Glutamatergic neuron (in vitro differentiated cells): ENCODE results near the gene RBBP8NL. TPM values are rescaled to one million over a fixed set of nuclear protein-coding genes. Genes with fewer than 3 reads are reported as not detected.

Source experiments
- DNase-seq: peaks from one replicate; pipeline ENCODE4 v3.0.0; 2022
- H3K27ac Mint-ChIP-seq: one replicate; pipeline ENCODE4 v1.8.0; 2020; ENCODE audit warnings: mild to moderate bottlenecking, mixed read lengths, inconsistent platforms; ENCODE audit not compliant: unreplicated experiment
- H3K27me3 Mint-ChIP-seq: one replicate; pipeline ENCODE4 v1.8.0; 2020; ENCODE audit warnings: mild to moderate bottlenecking, moderate library complexity, mixed read lengths, inconsistent platforms; ENCODE audit not compliant: unreplicated experiment
- H3K36me3 Mint-ChIP-seq: one replicate; pipeline ENCODE4 v1.8.0; 2020; ENCODE audit warnings: mild to moderate bottlenecking, mixed read lengths, inconsistent platforms; ENCODE audit not compliant: unreplicated experiment
- H3K4me1 Mint-ChIP-seq: one replicate; pipeline ENCODE4 v1.8.0; 2020; ENCODE audit warnings: mild to moderate bottlenecking, low read depth, mixed read lengths, inconsistent platforms; ENCODE audit not compliant: unreplicated experiment
- H3K4me3 Mint-ChIP-seq: one replicate; pipeline ENCODE4 v1.8.0; 2020; ENCODE audit warnings: mild to moderate bottlenecking, mixed read lengths, inconsistent platforms; ENCODE audit not compliant: unreplicated experiment
- H3K9me3 Mint-ChIP-seq: one replicate; pipeline ENCODE4 v1.8.0; 2020; ENCODE audit warnings: mild to moderate bottlenecking, moderate library complexity, mixed read lengths, inconsistent platforms; ENCODE audit not compliant: unreplicated experiment
- total RNA-seq: library from RNA; stranded (reverse); fragmentation: NEBNext Ultra II Directional; extraction: Animal tissue kit (Norgen Biotek cat#: 25700); gene quantifications from one replicate; pipeline ENCODE4 v1.2.1, GENCODE V29; 2021; ENCODE audit not compliant: unreplicated experiment
- TF ChIP-seq, protein P1 (sequence below): fragments of 200-600 bp; sonication (generic); IDR thresholded peaks from one replicate; pipeline ENCODE4 v1.5.0; 2021; ENCODE audit not compliant: partially characterized antibody, unreplicated experiment

RBBP8NL gene
- total RNA-seq, 1 donor from 2014 or later: not detected

DNA sequence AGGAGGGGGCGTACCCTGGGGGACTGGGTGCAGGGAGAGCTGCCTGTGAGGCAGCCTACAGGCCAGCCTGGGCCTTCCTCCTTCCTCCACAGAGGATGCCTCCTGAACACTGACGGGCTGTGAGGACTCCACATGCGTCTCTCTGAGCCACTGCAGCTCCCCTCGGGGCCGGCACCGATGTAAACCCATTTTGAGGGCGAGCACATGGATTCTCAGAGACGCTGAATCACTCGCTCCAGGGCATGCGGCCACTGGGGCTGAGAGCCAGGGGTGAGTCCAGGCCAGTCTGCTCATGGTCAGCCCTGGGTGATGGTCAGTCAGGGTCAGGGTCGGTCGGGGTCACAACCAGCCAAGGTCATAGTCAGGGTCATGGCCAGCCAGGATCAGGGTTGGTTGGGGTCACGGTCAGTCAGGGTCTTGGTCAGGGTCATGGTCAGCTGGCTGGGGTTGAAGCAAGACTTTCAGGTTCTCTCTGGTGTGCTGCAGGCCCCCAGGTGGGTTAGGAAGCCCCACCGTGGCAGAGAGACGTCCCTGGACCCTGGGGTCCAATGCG is 14.7 kb upstream of the RBBP8NL start:
- Mint-ChIP-seq H3K4me1 (no peaks in the 10 kb centered on the region), H3K27me3 (peaks cover 3% of the 10 kb centered on the region), H3K36me3 (no peaks in the 10 kb centered on the region), H3K9me3 (peaks cover 8% of the 10 kb centered on the region), H3K27ac (no peak overlapping the region), H3K4me3 (no peak overlapping the region)
- no peak for DNase-seq
- TF ChIP-seq, protein P1, sequence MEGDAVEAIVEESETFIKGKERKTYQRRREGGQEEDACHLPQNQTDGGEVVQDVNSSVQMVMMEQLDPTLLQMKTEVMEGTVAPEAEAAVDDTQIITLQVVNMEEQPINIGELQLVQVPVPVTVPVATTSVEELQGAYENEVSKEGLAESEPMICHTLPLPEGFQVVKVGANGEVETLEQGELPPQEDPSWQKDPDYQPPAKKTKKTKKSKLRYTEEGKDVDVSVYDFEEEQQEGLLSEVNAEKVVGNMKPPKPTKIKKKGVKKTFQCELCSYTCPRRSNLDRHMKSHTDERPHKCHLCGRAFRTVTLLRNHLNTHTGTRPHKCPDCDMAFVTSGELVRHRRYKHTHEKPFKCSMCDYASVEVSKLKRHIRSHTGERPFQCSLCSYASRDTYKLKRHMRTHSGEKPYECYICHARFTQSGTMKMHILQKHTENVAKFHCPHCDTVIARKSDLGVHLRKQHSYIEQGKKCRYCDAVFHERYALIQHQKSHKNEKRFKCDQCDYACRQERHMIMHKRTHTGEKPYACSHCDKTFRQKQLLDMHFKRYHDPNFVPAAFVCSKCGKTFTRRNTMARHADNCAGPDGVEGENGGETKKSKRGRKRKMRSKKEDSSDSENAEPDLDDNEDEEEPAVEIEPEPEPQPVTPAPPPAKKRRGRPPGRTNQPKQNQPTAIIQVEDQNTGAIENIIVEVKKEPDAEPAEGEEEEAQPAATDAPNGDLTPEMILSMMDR: no peak

DNA sequence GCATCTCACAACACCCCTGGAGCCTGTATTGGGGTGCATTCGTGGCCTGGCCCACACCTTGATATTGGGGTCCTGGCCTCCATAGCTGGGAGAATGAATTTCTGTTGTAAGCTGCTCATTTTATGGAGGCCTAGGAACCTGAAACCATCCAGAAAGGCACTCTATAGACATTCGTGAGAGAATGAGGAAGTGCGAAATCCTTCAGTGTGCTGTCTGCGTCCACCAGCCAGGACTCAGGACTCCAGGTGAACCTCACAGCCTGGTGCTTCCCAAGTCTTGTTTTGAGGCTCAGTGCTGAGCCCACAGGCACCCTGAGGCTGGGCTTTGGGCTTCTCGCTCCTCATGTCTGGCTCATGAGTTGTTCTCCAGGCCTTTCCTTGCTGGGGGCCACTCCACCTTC is 11.9 kb upstream of the RBBP8NL start:
- peaks cover 6% of the 10 kb centered on the region for H3K27me3 Mint-ChIP-seq
- no peak overlapping the region for H3K27ac Mint-ChIP-seq
- TF ChIP-seq, protein P1: no peak
- no peak overlapping the region for H3K4me3 Mint-ChIP-seq
- no peaks in the 10 kb centered on the region for H3K4me1 Mint-ChIP-seq
- no peaks in the 10 kb centered on the region for H3K36me3 Mint-ChIP-seq
- H3K9me3 Mint-ChIP-seq: peaks cover 8% of the 10 kb centered on the region
- DNase-seq: no peak

DNA sequence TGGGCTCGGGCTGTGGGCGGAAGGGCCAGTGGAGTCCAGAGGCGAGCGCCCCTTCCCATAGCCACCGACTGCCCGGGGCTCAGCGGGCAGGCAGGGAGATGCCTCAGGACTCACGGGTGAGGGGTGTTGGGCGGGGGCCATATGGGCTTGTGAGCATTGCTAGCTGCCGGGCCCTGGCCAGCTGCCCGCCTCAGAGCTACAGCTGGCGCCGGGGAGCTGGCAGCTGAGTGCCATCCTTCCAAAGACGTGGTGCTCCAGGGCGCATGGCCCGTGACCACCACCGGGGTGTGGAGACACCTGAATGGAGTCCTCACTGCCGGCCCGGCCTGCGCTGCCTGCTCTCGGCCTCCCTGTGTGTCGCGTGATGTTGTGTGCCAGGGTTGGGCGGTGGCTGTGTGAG is 10.6 kb upstream of the RBBP8NL start:
- Mint-ChIP-seq H3K27ac (no peak overlapping the region), H3K4me1 (no peaks in the 10 kb centered on the region), H3K4me3 (no peak overlapping the region), H3K27me3 (peaks cover 6% of the 10 kb centered on the region), H3K9me3 (peaks cover 4% of the 10 kb centered on the region), H3K36me3 (no peaks in the 10 kb centered on the region)
- DNase-seq: no peak
- TF ChIP-seq, protein P1: peak; percentile 49

DNA sequence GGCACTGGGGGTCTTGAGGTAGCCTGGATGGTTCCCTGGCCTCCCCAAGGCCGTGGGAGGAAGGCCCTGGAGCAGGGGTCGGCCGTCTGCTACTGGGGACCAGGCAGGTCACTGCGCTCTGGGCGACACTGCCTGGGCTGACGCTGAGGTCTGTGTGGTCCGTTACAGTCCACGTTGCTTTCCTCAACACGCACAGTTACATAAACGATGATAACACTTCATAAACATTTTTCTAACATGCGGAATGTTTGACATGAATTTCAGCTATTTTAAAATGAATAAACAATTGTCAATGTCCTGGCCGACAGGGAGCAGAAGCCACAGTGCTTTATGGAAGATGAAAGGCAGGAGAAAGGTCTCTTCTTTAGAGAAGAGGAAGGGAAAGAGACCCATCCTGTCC is 10.2 kb upstream of the RBBP8NL start:
- H3K4me1 Mint-ChIP-seq: no peaks in the 10 kb centered on the region
- no peak overlapping the region for H3K4me3 Mint-ChIP-seq
- TF ChIP-seq, protein P1: no peak
- no peak for DNase-seq
- H3K9me3 Mint-ChIP-seq: peaks cover 4% of the 10 kb centered on the region
- peak overlapping the region; percentile 18 for H3K27ac Mint-ChIP-seq
- peaks cover 6% of the 10 kb centered on the region for H3K27me3 Mint-ChIP-seq
- H3K36me3 Mint-ChIP-seq: no peaks in the 10 kb centered on the region

DNA sequence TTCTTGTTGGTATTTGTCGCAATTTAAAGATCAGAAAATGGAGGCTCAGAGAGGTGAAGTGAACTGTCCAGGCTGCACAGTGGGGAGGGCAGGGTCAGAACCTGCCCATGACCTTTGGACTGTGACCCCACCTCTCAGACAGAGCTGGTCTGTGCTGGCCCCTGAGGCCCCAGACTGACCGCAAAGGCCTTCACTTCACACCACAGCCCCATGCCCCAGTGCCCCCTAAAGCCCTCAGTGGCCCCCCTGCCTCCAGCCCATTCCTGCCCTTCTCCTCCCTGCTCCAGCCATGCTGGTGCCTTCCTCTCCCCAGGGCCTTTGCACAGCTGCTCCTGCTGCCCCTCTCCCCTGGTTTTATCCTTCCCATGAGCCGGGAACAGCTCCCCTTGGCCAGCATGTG is 9.4 kb upstream of the RBBP8NL start:
- TF ChIP-seq, protein P1: no peak
- H3K27me3 Mint-ChIP-seq: peaks cover 6% of the 10 kb centered on the region
- no peak overlapping the region for H3K4me3 Mint-ChIP-seq
- no peak overlapping the region for H3K27ac Mint-ChIP-seq
- H3K36me3 Mint-ChIP-seq: no peaks in the 10 kb centered on the region
- DNase-seq: no peak
- peaks cover 4% of the 10 kb centered on the region for H3K9me3 Mint-ChIP-seq
- no peaks in the 10 kb centered on the region for H3K4me1 Mint-ChIP-seq
